Adrenal gland (tissue), 12 donors: ENCODE measurements around the gene SLC39A1. TPM values are rescaled to one million over a fixed set of nuclear protein-coding genes. Genes with fewer than 3 reads are reported as not detected.

Source experiments
- DNase-seq, 7 donors: peaks; one replicate each; pipeline ENCODE4 v3.0.0-alpha.2; 2019 to 2020
- H3K27ac ChIP-seq, 5 donors: fragments of 200-600 bp; sonication (generic) in 4 of 5; 1 replicate in 3 of 5; 2 replicates in 2 of 5; pipeline versions ENCODE4 v1.5.1 to v1.8.0; 2016 to 2020; ENCODE audit warnings: mild to moderate bottlenecking in 1 of 5
- H3K27me3 ChIP-seq: fragments of 200-600 bp; 2 replicates; pipeline ENCODE4 v1.8.0; 2021
- H3K36me3 ChIP-seq, 2 donors: fragments of 200-600 bp; replicated peaks in 1 of 2; 1 replicate in 1 of 2; 2 replicates in 1 of 2; pipeline versions ENCODE4 v1.5.1 to v1.8.0; 2018 to 2022
- H3K4me1 ChIP-seq, 2 donors: fragments of 200-600 bp; replicated peaks in 1 of 2; 1 replicate in 1 of 2; 2 replicates in 1 of 2; pipeline versions ENCODE4 v1.5.1 to v1.8.0; 2018 to 2021
- H3K4me3 ChIP-seq, 4 donors: fragments of 200-600 bp; sonication (generic) in 3 of 4; one replicate each; pipeline ENCODE4 v1.5.1; 2016 to 2018
- H3K9me3 ChIP-seq, 3 donors: fragments of 200-600 bp; sonication (generic) in 1 of 3; replicated peaks in 1 of 3; 1 replicate in 2 of 3; 2 replicates in 1 of 3; pipeline versions ENCODE4 v1.5.1 to v1.8.0; 2016 to 2021
- CTCF ChIP-seq, 6 experiments: fragments of 450-650 bp in 4 of 6; fragments of 200-600 bp in 2 of 6; sonication (generic) in 1 of 6; IDR thresholded peaks; 1 replicate in 5 of 6; 2 replicates in 1 of 6; pipeline versions ENCODE4 v1.5.1 to v1.8.0; 2016 to 2021; ENCODE audit warnings: antibody characterized with exemption in 6 of 6, mild to moderate bottlenecking in 2 of 6, moderate library complexity in 1 of 6
- POLR2A ChIP-seq, 2 donors: fragments of 450-650 bp; IDR thresholded peaks; one replicate each; pipeline ENCODE4 v1.6.1; 2017; ENCODE audit warnings: antibody characterized with exemption in 2 of 2, mild to moderate bottlenecking in 2 of 2, moderate library complexity in 1 of 2
- WGBS, 4 donors: extraction: QIAGEN DNeasy Blood & Tissue Kit in 2 of 4; methylation state at CpG; one replicate each; pipeline versions ENCODE4 v1.1.5 to v1.1.7; 2013 to 2017; 5-methylcytosine and 5-hydroxymethylcytosine counted together
- intact Hi-C, 2 donors: fragments of 100-400 bp; cut with DNase I; formaldehyde crosslinking; loops; one replicate each; pipeline versions ENCODE4 v1.14.1 to v1.15.0; 2022 to 2023
- polyA plus RNA-seq, 3 donors: library from polyadenylated mRNA; stranded (reverse); fragments of 200-250 nt in 2 of 3; fragments of 350-450 nt in 1 of 3; fragmentation: Illumina TruSeq in 1 of 3; extraction: RNeasy Lipid Tissue Mini Kit (QIAGEN cat#74804) in 1 of 3; gene quantifications; one replicate each; pipeline ENCODE4 v1.2.3, GENCODE V29; 2013 to 2014
- total RNA-seq, 9 donors: library from RNA; depleted of rRNA in 4 of 9; stranded (reverse); fragments of >200 nt in 4 of 9; fragments of 120-200 nt in 1 of 9; fragmentation: NEBNext Ultra II Directional in 1 of 9; extraction: Animal tissue kit (Norgen Biotek cat#: 25700) in 1 of 9; gene quantifications; one replicate each; pipeline versions ENCODE4 v1.1.0 to v1.2.4, GENCODE V29; 2013 to 2023
- donor health status: healthy with polysubstance abuse.
- donor health status: Bipolar disorder and iron deficiency.
- donor health status: DM: yes; HTN: yes; CAD: no.
- donor health status: DM: no; HTN: no; CAD: no.
- donor health status: DM: no; HTN: no; CAD: no.
- donor health status: DM: yes; HTN: yes; CAD: no.

Gene SLC39A1
- total and polyA plus RNA-seq, 12 donors = 29.1 to 173 (median 112) TPM

GRCh38 chr1:153932156-153933131 lies 30.9 kb downstream of the SLC39A1 start:
- intact Hi-C loops = no loop called here
- peak in 1 of 7 donors; percentile 10 for DNase-seq
- no peaks in the 10 kb centered on the region for H3K27me3 ChIP-seq
- H3K4me3 ChIP-seq = no peak overlapping the region
- TF ChIP-seq POLR2A (IDR thresholded peaks at IDR 0.05) (no peak), CTCF (IDR thresholded peaks at IDR 0.05) (no peak)
- no peak overlapping the region for H3K27ac ChIP-seq
- no peaks in the 10 kb centered on the region for H3K4me1 ChIP-seq
- 92 to 96% (median 95%) methylated on average over 13 to 18 of the region's 18 CpGs for WGBS, 4 donors
- peaks cover 0 to 74% of the 10 kb centered on the region in 2 donors for H3K36me3 ChIP-seq
- no peaks in the 10 kb centered on the region for H3K9me3 ChIP-seq

- Histone ChIP-seq H3K27me3 (no peaks in the 10 kb centered on the region), H3K36me3 (peaks cover 0 to 52% of the 10 kb centered on the region in 2 donors), H3K9me3 (no peaks in the 10 kb centered on the region), H3K4me3 (no peak overlapping the region), H3K27ac (no peak overlapping the region), H3K4me1 (no peaks in the 10 kb centered on the region)
- no peak for DNase-seq
- intact Hi-C loops = no loop called here
- TF ChIP-seq CTCF (IDR thresholded peaks at IDR 0.05) = no peak
- TF ChIP-seq POLR2A (IDR thresholded peaks at IDR 0.05) = no peak
- 78 to 84% (median 82%) methylated on average over 8 to 14 of the region's 14 CpGs for WGBS, 4 donors
Measured at GRCh38 chr1:153929981-153930948, 33.1 kb downstream of the SLC39A1 start.

GRCh38 chr1:153929426-153929825 lies 33.9 kb downstream of the SLC39A1 start:
- intact Hi-C loops = no loop called here
- Histone ChIP-seq H3K4me3 (no peak overlapping the region), H3K36me3 (peaks cover 0 to 44% of the 10 kb centered on the region in 2 donors), H3K9me3 (no peaks in the 10 kb centered on the region), H3K27ac (peak overlapping the region in 2 of 5 donors; percentile 23 to 55), H3K4me1 (no peaks in the 10 kb centered on the region), H3K27me3 (no peaks in the 10 kb centered on the region)
- no peak for TF ChIP-seq POLR2A (IDR thresholded peaks at IDR 0.05)
- no peak for TF ChIP-seq CTCF (IDR thresholded peaks at IDR 0.05)
- DNase-seq = no peak
- WGBS, 4 donors = 84 to 93% (median 91%) methylated on average over 5 of the region's 5 CpGs
